ENCODE data around the gene GCK. TPM values are rescaled to one million over a fixed set of nuclear protein-coding genes. Genes with fewer than 3 reads are reported as not detected.

The GCK gene
- total RNA-seq, 4 donors from 2014 or later = 0.52 TPM; not detected in 3

GRCh38 chr7:44158873-44159631, 30.2 kb downstream of the GCK start:
- WGBS = 91% methylated on average over 12 of the region's 12 CpGs
- Histone ChIP-seq H3K4me1 (no peaks in the 10 kb centered on the region), H3K36me3 (no peaks in the 10 kb centered on the region), H3K27me3 (no peaks in the 10 kb centered on the region), H3K4me3 (no peak overlapping the region), H3K27ac (no peak overlapping the region), H3K9me3 (no peaks in the 10 kb centered on the region)
- DNase-seq (ENCODE audit: low spot score in 2 of 2) = no peak
- TF ChIP-seq EP300 (IDR thresholded peaks at IDR 0.05) = no peak

GRCh38 chr7:44158096-44158872, 31.0 kb downstream of the GCK start:
- DNase-seq (ENCODE audit: low spot score in 2 of 2) = peak in 1 of 2 donors; percentile 53

GRCh38 chr7:44157116-44158080, 31.8 kb downstream of the GCK start:
- H3K4me1 ChIP-seq = no peaks in the 10 kb centered on the region
- 79% methylated on average over 13 of the region's 15 CpGs for WGBS
- peak in 1 of 2 donors; percentile 72 for DNase-seq (ENCODE audit: low spot score in 2 of 2)

More at GRCh38 chr7:44158096-44158872, 31.0 kb downstream of the GCK start:
- Histone ChIP-seq H3K9me3 (no peaks in the 10 kb centered on the region), H3K4me1 (no peaks in the 10 kb centered on the region), H3K27me3 (no peaks in the 10 kb centered on the region), H3K27ac (no peak overlapping the region), H3K4me3 (no peak overlapping the region), H3K36me3 (no peaks in the 10 kb centered on the region)
- TF ChIP-seq POLR2A (IDR thresholded peaks at IDR 0.05) (no peak), EP300 (IDR thresholded peaks at IDR 0.05) (no peak), CTCF (IDR thresholded peaks at IDR 0.05) (no peak), POLR2AphosphoS5 (IDR thresholded peaks at IDR 0.05) (no peak)
- WGBS = 67% methylated on average over 2 of the region's 10 CpGs

DNA sequence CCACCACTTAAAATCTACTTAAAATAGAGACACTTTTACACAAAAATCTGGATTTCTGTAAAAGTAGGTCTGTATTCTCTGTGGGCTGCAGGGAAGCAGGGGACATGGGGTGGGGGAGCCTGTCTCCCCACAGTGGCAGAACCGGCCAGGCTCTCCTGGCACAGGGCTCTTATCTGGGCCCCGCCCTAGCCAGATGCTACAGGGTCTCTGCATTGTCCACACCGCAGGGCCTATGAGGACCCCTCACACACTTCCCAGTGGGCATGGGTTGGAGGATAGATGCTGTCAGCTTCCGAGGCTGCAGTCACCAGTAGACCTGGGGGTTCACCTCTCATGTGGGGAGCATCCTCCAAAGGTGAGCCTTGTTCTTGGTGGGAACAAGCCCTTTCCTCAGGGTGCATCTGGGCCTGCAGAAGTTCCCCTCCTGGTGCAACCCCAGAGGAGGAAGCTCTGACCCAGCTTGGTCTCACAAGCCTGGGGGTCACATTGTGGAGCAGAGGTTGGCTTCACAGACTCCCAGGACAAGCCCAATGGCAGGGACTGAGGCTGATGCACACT, 32.7 kb downstream of the GCK start:
- H3K27ac ChIP-seq = no peak overlapping the region
- 70% methylated on average over 3 of the region's 4 CpGs for WGBS
- H3K4me3 ChIP-seq = no peak overlapping the region
- H3K4me1 ChIP-seq = no peaks in the 10 kb centered on the region
- DNase-seq (ENCODE audit: low spot score in 2 of 2) = peak in 1 of 2 donors; percentile 23
- no peaks in the 10 kb centered on the region for H3K9me3 ChIP-seq
- H3K27me3 ChIP-seq = no peaks in the 10 kb centered on the region
- H3K36me3 ChIP-seq = no peaks in the 10 kb centered on the region
- TF ChIP-seq EP300 (IDR thresholded peaks at IDR 0.05) (no peak), CTCF (IDR thresholded peaks at IDR 0.05) (no peak), POLR2A (IDR thresholded peaks at IDR 0.05) (no peak), POLR2AphosphoS5 (IDR thresholded peaks at IDR 0.05) (no peak)

More at GRCh38 chr7:44157116-44158080, 31.8 kb downstream of the GCK start:
- H3K36me3 ChIP-seq = no peaks in the 10 kb centered on the region
- H3K4me3 ChIP-seq = no peak overlapping the region
- TF ChIP-seq EP300 (IDR thresholded peaks at IDR 0.05) (no peak), POLR2A (IDR thresholded peaks at IDR 0.05) (no peak), CTCF (IDR thresholded peaks at IDR 0.05) (no peak), POLR2AphosphoS5 (IDR thresholded peaks at IDR 0.05) (no peak)
- H3K27ac ChIP-seq = no peak overlapping the region
- no peaks in the 10 kb centered on the region for H3K9me3 ChIP-seq
- no peaks in the 10 kb centered on the region for H3K27me3 ChIP-seq
